Lung (tissue), 12 donors: ENCODE data around the gene BMP8B. TPM values are rescaled to one million over a fixed set of nuclear protein-coding genes. Genes with fewer than 3 reads are reported as not detected.

Experiments
- ATAC-seq: fragments of 200-7000 bp; cut with Tn5 transposase; one replicate; pipeline ENCODE4 v1.9.1; 2020; ENCODE audit warnings: moderate number of reproducible peaks; ENCODE audit not compliant: insufficient read depth, low FRiP score
- DNase-seq, 3 donors: peaks; one replicate each; pipeline ENCODE4 v3.0.0-alpha.2; 2013 to 2017
- H3K27ac ChIP-seq, 2 donors: one replicate each; pipeline ENCODE4 v1.5.1; 2013; ENCODE audit warnings: mild to moderate bottlenecking in 2 of 2, moderate library complexity in 2 of 2, control low read depth in 1 of 2, inconsistent platforms in 1 of 2, low read depth in 1 of 2, low read length in 1 of 2
- H3K27me3 ChIP-seq, 3 donors: one replicate each; pipeline ENCODE4 v1.5.1; 2013; ENCODE audit warnings: low read length in 2 of 3; ENCODE audit not compliant: control insufficient read depth in 3 of 3, insufficient read depth in 3 of 3
- H3K36me3 ChIP-seq, 4 donors: one replicate each; pipeline ENCODE4 v1.5.1; 2013; ENCODE audit warnings: low read length in 4 of 4, mild to moderate bottlenecking in 1 of 4, moderate library complexity in 1 of 4; ENCODE audit not compliant: control insufficient read depth in 4 of 4, insufficient read depth in 4 of 4
- H3K4me1 ChIP-seq, 5 donors: one replicate each; pipeline ENCODE4 v1.5.1; 2013; ENCODE audit warnings: low read length in 5 of 5, mild to moderate bottlenecking in 2 of 5, moderate library complexity in 1 of 5; ENCODE audit not compliant: control insufficient read depth in 5 of 5, insufficient read depth in 5 of 5
- H3K4me3 ChIP-seq: one replicate; pipeline ENCODE4 v1.5.1; 2013; ENCODE audit warnings: mild to moderate bottlenecking, control low read depth, moderate library complexity
- H3K9ac ChIP-seq, 2 donors: one replicate each; pipeline ENCODE4 v1.5.1; 2013; ENCODE audit warnings: low read length in 2 of 2, control low read depth in 1 of 2; ENCODE audit not compliant: insufficient read depth in 1 of 2
- H3K9me3 ChIP-seq, 4 donors: one replicate each; pipeline ENCODE4 v1.5.1; 2013; ENCODE audit warnings: low read length in 3 of 4, mild to moderate bottlenecking in 1 of 4, moderate library complexity in 1 of 4; ENCODE audit not compliant: control insufficient read depth in 4 of 4, insufficient read depth in 3 of 4
- WGBS, 2 donors: extraction: QIAGEN DNeasy Blood & Tissue Kit; methylation state at CpG; one replicate each; pipeline ENCODE4 v1.1.7; 2013; 5-methylcytosine and 5-hydroxymethylcytosine counted together
- polyA plus RNA-seq, 2 donors: library from polyadenylated mRNA; stranded (reverse); fragments of 200-250 nt; gene quantifications; one replicate each; pipeline ENCODE4 v1.2.1, GENCODE V29; 2013
- total RNA-seq, 2 donors: library from RNA; depleted of rRNA in 1 of 2; stranded (reverse); fragments of >200 nt in 1 of 2; gene quantifications; one replicate each; pipeline ENCODE4 v1.2.1, GENCODE V29; 2014 to 2021
- TF ChIP-seq, protein P1 (sequence below): IDR thresholded peaks from 2 replicates; pipeline ENCODE4 v1.5.1; 2012; ENCODE audit warnings: mild to moderate bottlenecking; ENCODE audit errors: control extremely low read depth, extremely low read depth
- donor health status: control.
- donor health status: control.
- donor health status: Bipolar disorder and iron deficiency.
- donor health status: healthy.
- donor health status: DM: yes; HTN: yes; CAD: no.

Gene BMP8B
- total and polyA plus RNA-seq, 4 donors, result 0.63 to 4.9 (median 0.90) TPM

DNA sequence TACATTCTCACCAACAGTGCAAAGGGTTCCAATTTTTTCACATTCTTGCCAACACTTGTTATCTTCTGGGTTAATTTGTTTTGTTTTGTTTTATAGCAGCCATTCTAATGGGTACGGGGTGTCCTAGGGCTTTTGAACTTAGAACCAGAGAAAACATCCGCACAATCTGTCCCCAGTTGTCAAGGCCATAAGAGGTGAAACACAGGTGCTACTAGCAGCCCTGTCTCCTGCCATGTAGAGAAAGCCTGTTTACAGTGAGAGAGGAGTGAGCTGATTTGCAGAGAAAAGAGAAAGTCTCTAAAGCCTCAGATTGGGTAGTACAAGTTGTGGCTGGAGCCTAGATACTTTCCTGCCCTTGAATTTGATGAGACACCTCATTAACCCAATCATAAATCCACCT is 46.4 kb upstream of the BMP8B start:
- Histone ChIP-seq H3K27me3 (no peaks in the 10 kb centered on the region), H3K9ac (no peak overlapping the region), H3K27ac (no peak overlapping the region), H3K9me3 (no peaks in the 10 kb centered on the region), H3K4me1 (peaks cover 0 to 2% (median 0%) of the 10 kb centered on the region in 5 donors), H3K36me3 (peaks cover 6 to 15% (median 15%) of the 10 kb centered on the region in 4 donors), H3K4me3 (no peak overlapping the region)
- DNase-seq (no peak), ATAC-seq (no peak)
- WGBS, 2 donors, result 83 to 94% methylated on average over 2 of the region's 2 CpGs
- TF ChIP-seq, protein P1, sequence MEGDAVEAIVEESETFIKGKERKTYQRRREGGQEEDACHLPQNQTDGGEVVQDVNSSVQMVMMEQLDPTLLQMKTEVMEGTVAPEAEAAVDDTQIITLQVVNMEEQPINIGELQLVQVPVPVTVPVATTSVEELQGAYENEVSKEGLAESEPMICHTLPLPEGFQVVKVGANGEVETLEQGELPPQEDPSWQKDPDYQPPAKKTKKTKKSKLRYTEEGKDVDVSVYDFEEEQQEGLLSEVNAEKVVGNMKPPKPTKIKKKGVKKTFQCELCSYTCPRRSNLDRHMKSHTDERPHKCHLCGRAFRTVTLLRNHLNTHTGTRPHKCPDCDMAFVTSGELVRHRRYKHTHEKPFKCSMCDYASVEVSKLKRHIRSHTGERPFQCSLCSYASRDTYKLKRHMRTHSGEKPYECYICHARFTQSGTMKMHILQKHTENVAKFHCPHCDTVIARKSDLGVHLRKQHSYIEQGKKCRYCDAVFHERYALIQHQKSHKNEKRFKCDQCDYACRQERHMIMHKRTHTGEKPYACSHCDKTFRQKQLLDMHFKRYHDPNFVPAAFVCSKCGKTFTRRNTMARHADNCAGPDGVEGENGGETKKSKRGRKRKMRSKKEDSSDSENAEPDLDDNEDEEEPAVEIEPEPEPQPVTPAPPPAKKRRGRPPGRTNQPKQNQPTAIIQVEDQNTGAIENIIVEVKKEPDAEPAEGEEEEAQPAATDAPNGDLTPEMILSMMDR, result no peak

DNA sequence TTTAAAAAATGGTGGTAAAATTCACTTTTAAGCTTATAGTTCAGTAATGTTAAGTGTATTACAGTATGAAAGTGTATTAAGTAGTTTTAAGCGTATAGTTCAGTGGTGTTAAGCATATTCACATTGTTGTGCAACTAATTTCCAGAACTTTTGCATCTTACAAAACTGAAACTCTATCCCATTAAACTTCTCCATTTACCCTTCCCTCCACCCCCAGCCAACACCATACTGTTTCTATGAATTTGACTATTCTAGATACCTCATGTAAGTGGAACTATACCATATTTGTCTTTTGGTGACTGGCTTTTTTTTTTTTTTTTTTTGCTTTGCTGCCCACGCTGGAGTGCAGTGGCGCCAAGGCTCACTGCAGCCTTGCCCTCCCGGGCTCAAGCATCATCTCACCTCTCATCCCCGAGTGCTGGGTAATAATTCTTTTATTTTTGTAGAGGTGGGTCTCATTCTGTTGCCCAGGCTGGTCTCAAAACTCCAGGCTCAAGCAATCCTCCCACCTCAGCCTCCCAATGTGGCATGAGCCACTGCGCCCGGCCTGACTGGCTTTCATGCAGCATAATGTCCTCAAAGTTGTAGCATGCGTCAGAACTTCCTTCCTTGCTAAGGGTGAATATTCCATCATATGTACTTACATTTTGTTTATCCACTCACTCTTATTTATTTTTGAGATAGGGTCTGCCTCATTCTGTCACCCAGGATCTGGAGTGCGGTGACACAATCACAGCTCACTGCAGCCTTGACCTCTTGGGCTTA is 45.1 kb upstream of the BMP8B start:
- no peak overlapping the region for H3K27ac ChIP-seq
- no peak overlapping the region for H3K4me3 ChIP-seq
- WGBS, 2 donors, result 72 to 81% methylated on average over 9 of the region's 9 CpGs
- no peaks in the 10 kb centered on the region for H3K9me3 ChIP-seq
- H3K9ac ChIP-seq, result no peak overlapping the region
- TF ChIP-seq, protein P1, result no peak
- H3K4me1 ChIP-seq, result peaks cover 0 to 2% (median 0%) of the 10 kb centered on the region in 5 donors
- ATAC-seq (no peak), DNase-seq (no peak)
- H3K36me3 ChIP-seq, result peaks cover 4 to 12% (median 9%) of the 10 kb centered on the region in 4 donors
- H3K27me3 ChIP-seq, result no peaks in the 10 kb centered on the region

DNA sequence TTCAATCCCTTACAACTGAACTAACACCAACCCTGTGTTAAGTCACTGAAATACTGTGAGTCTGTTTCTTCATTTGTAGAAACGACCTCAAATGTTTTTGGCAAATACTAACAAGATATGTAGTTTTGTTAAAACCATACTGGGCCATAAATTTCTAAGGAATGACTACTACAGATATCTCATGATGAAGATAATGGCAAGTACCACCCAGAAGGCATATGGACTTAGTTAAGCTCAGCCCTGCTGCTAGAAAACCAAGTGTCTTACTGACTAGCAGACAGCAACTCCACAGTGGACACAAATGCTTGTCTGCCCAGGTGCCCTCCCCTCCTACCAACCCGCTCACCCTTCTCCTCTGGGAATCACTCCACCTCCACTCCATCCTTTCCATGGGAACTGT is 44.5 kb upstream of the BMP8B start:
- H3K4me1 ChIP-seq, result peaks cover 0 to 2% (median 0%) of the 10 kb centered on the region in 5 donors
- no peak overlapping the region for H3K9ac ChIP-seq
- peaks cover 3 to 6% (median 4%) of the 10 kb centered on the region in 4 donors for H3K36me3 ChIP-seq
- H3K9me3 ChIP-seq, result no peaks in the 10 kb centered on the region
- DNase-seq (no peak), ATAC-seq (no peak)
- no peaks in the 10 kb centered on the region for H3K27me3 ChIP-seq
- TF ChIP-seq, protein P1, result no peak
- no peak overlapping the region for H3K4me3 ChIP-seq
- no peak overlapping the region for H3K27ac ChIP-seq
- WGBS, 2 donors, result 79 to 80% methylated on average over 2 of the region's 2 CpGs
